ENCODE data around the gene ANKS1B.

ANKS1B gene

GRCh38 chr12:99959549-99960170 is 25.1 kb downstream of the ANKS1B start:
- no peak for DNase-seq

GRCh38 chr12:99957866-99958466 is 26.8 kb downstream of the ANKS1B start:
- no peak for DNase-seq

DNA sequence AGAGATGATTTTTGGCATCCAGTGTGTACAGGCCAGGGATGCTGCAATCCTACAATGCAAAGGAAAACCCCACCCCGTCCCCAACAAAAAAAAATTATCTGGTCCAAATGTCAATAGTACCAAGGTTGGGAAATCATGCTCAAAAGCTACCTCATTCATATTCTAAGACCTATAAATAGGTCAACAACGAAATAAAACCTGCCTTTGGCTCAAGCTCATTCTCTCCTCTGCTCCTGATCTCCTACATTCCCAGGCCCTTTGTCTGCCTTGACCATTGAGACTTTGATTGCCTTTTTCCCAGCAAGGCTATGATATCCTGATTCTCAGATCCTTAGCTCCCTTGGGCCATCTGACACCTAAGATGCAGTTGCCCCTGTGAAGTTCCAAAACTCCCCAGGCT is 30.0 kb downstream of the ANKS1B start:
- DNase-seq: no peak

- DNase-seq: no peak
Measured at GRCh38 chr12:99948370-99948769, 36.4 kb downstream of the ANKS1B start.

- no peak for DNase-seq
Measured at GRCh38 chr12:99946131-99946530, 38.6 kb downstream of the ANKS1B start.

DNA sequence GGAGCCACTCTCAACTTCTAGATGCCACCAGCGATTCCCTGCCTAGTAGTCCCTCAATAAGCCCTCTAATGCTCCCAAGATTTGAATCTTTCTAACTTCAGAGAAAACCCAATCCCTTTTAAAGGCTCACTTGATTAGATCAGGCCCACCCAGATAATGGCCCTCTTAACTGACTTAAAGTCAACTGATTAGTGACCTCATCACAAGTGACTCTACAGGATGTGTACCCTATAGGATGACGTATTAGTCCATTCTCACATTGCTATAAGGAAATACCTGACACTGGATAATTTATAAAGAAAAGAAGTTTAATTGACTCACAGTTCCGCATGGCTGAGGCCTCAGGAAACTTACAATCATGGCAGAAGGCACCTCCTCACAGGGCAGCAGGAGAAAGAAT is 49.1 kb downstream of the ANKS1B start:
- DNase-seq: no peak

- no peak for DNase-seq
Measured at GRCh38 chr12:99926511-99927169, 58.1 kb downstream of the ANKS1B start.

DNA sequence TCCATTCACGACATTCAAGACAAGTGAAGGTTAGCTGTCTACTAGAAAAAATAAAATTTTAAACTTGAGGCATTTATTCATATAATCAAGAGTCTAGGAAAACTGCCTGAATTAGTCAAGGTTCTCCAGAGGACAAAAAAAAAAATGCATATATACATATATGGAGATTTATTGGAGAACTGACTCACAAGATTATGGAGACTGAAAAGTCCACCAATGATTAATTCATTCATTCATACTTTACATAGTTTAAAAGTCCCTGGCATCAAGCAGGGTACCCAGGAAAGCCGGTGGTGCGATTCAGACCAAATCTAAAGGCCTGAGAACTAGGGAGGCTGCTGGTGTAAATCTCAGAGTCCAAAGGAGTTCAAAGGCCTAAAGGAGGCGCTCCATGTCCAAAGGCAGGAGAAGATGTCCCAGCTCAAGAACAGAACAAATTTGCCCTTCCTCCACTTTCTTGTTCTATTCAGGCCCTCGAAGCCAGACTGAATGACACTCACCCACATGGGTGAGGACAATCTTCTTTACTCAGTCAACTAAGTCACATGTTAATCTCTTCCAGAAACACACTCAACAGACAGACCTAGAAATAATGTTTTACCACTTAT is 64.3 kb downstream of the ANKS1B start:
- DNase-seq: no peak

- DNase-seq: no peak
Measured at GRCh38 chr12:99917711-99918402, 66.9 kb downstream of the ANKS1B start.

DNA sequence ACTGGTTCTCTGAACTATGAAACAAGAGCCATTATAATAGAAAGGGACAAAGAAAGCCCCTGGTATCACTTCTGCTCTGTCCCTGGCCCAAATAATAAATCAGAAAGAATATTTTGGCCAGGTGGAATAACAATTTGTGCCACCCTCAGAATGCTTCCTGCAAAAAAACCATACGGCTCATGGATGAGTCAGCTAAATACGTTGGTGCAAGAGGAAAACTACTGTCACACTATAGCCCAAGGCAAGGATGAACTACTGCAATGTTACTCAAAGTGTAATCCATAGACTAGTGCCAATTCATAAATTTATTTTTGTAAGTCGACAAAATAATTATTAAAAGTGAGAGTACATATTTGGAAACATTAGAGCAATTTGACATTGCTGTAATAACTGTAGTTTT is 68.2 kb downstream of the ANKS1B start:
- DNase-seq: no peak

GRCh38 chr12:99915251-99916082 is 69.3 kb downstream of the ANKS1B start:
- no peak for DNase-seq

- DNase-seq: no peak
Measured at GRCh38 chr12:99914206-99914605, 70.5 kb downstream of the ANKS1B start.

DNA sequence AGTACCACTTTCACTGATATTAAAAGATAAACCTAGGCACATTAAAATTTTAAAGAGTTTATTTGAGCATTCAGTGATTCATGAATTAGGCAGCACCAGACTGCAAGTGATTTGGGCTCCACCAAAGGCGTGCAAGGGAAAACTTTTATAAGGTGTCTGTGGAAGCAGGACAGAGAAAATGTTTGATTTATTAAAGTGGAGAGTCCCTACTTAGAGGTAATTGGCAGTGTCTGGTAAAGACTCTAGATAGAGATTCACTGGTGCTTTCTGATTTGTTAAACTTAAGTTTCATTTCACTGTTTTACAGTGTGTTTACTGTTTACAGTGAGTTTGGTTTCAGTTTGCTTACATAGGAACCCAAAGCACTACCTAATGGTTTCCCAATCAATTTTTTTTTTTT is 72.8 kb downstream of the ANKS1B start:
- DNase-seq: no peak

GRCh38 chr12:99911081-99911480 is 73.7 kb downstream of the ANKS1B start:
- DNase-seq: no peak

GRCh38 chr12:99910342-99910741 is 74.4 kb downstream of the ANKS1B start:
- DNase-seq: no peak

GRCh38 chr12:99906786-99907579 is 77.8 kb downstream of the ANKS1B start:
- DNase-seq: no peak

DNA sequence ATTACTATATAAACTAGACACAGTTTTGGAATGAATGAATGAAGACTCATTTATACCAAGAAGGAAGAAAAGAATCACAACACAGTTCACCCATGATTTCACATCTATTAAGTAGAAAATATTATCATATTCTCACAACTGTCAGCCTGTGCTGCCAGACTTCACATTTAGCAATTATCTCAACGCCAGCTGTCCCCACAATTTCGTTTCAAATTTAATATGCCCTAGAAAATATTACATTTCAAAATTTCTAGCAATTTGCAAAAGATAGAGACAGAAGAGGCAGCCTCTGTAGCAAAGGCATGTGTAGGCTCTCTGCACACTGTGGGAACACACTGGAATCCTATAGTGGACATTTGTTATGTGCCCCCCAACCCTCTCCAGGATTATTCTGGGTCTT is 83.6 kb downstream of the ANKS1B start:
- DNase-seq: no peak

- DNase-seq: no peak
Measured at GRCh38 chr12:99898645-99899044, 86.1 kb downstream of the ANKS1B start.

DNA sequence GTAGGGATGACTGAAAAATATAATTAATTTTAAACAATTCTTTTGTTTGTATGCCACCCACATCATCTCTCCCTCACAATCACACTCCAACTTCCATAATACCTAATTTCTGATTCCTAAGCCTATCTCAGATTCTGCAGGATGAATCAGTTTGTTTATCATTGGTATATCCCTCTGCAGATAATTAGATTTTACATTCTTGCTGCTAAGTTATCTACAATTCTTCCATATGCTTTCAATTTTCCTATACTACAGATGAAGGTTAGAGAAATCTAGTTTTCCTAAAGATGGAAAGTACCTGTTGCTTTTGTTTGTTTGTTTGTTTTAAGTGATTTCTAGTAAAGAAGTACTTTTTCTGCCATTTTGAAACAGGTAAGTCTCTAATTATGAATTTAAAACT is 105.3 kb downstream of the ANKS1B start:
- no peak for DNase-seq

DNA sequence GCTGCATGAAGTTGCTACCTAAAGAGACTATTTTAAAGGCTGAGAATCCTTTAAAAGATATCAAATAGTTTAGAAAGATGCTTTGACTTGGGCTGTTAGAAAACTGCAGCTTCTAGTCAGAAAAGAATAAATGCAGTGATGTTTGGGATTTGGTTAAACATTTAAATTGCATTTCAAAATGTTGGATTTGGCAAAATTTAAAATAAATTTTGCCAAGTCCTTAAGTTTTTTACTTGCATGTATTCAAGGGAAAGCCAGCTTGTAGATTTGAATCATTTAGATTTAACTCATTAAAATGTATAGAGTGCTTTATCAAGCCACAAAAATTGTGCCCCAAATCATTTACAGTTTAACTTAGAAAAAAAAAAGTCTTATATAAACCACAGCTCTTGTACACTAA is 109.7 kb downstream of the ANKS1B start:
- DNase-seq: no peak

GRCh38 chr12:99870085-99870484 is 114.7 kb downstream of the ANKS1B start:
- no peak for DNase-seq

DNA sequence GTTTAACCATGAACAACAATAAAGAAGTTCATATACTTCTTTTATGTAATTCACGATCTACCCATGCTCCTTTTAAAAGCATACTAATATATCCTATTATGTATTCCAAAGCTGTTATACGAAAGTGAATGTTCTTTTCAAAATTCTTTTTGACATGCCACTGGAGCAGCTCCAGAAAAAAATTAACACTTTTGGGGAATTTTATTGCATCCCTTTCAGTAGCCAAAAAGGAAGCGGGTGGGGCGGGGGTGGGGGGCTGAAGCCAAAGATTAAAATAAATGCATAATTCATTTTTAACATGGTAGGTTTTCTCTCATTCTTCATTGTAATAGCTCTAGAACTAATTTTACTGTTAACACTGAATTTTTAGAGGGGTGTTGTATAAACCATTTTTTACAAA is 123.0 kb downstream of the ANKS1B start:
- DNase-seq: no peak

Data from activated CD8-positive, alpha-beta memory T cell treated with anti-CD3 and anti-CD28 coated beads, Interleukin-2, amount 50 U/mL, for 4 hours (primary cell).